ENCODE data around the gene NF1. TPM values are rescaled to one million over a fixed set of nuclear protein-coding genes. Genes with fewer than 3 reads are reported as not detected.

Gene NF1
- total RNA-seq, 1 experiment from 2014 or later, result 35.4 TPM

DNA sequence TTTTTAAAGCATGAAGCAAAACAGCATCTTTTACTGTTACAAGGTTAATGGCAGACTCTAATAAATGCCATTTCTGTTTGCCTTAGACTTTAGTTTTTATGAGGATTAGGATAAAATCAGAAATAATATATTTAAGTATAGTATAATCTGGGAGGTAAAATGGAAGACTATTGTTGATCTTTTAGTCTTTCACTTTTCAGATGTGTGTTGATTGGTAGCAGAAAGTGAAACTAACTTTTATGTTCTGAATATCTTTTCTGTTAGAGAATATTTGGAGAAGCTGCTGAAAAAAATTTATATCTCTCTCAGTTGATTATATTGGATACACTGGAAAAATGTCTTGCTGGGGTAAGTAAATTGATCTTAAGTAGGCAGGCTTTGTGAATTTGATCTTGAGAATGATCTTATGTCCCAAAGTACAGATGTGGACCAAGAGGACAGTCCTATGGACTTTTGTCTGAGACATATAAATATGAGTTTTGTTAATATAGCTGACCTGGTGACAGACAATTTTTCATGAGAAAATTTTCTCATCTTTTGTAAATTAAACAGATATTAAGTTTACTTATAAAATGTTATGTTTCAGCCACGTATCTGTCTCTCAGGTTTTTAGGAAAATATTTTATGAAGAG, 64.1 kb downstream of the NF1 start:
- peaks cover 6% of the 10 kb centered on the region for H3K36me3 Mint-ChIP-seq
- H3K4me3 Mint-ChIP-seq, result no peak overlapping the region
- H3K27me3 Mint-ChIP-seq (ENCODE audit: low read depth), result no peaks in the 10 kb centered on the region
- H3K27ac Mint-ChIP-seq, result no peak overlapping the region
- TF ChIP-seq, protein P1, sequence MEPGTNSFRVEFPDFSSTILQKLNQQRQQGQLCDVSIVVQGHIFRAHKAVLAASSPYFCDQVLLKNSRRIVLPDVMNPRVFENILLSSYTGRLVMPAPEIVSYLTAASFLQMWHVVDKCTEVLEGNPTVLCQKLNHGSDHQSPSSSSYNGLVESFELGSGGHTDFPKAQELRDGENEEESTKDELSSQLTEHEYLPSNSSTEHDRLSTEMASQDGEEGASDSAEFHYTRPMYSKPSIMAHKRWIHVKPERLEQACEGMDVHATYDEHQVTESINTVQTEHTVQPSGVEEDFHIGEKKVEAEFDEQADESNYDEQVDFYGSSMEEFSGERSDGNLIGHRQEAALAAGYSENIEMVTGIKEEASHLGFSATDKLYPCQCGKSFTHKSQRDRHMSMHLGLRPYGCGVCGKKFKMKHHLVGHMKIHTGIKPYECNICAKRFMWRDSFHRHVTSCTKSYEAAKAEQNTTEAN (CRISPR knock-in tag; IDR thresholded peaks at IDR 0.05), result no peak
- TF ChIP-seq, protein P2, sequence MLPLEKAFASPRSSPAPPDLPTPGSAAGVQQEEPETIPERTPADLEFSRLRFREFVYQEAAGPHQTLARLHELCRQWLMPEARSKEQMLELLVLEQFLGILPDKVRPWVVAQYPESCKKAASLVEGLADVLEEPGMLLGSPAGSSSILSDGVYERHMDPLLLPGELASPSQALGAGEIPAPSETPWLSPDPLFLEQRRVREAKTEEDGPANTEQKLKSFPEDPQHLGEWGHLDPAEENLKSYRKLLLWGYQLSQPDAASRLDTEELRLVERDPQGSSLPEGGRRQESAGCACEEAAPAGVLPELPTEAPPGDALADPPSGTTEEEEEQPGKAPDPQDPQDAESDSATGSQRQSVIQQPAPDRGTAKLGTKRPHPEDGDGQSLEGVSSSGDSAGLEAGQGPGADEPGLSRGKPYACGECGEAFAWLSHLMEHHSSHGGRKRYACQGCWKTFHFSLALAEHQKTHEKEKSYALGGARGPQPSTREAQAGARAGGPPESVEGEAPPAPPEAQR (CRISPR knock-in tag; IDR thresholded peaks at IDR 0.05), result no peak
- no peak for TF ChIP-seq NR2C2 (CRISPR knock-in tag; IDR thresholded peaks at IDR 0.05)
- TF ChIP-seq, protein P3, sequence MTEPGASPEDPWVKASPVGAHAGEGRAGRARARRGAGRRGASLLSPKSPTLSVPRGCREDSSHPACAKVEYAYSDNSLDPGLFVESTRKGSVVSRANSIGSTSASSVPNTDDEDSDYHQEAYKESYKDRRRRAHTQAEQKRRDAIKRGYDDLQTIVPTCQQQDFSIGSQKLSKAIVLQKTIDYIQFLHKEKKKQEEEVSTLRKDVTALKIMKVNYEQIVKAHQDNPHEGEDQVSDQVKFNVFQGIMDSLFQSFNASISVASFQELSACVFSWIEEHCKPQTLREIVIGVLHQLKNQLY (CRISPR knock-in tag; IDR thresholded peaks at IDR 0.05), result no peak
- no peak for TF ChIP-seq ZNF219 (CRISPR knock-in tag; IDR thresholded peaks at IDR 0.05; ENCODE audit: borderline replicate concordance)
- no peak for TF ChIP-seq TEAD1 (CRISPR knock-in tag; IDR thresholded peaks at IDR 0.05)
- TF ChIP-seq SOX15 (CRISPR knock-in tag; IDR thresholded peaks at IDR 0.05), result no peak
- TF ChIP-seq, protein P4, sequence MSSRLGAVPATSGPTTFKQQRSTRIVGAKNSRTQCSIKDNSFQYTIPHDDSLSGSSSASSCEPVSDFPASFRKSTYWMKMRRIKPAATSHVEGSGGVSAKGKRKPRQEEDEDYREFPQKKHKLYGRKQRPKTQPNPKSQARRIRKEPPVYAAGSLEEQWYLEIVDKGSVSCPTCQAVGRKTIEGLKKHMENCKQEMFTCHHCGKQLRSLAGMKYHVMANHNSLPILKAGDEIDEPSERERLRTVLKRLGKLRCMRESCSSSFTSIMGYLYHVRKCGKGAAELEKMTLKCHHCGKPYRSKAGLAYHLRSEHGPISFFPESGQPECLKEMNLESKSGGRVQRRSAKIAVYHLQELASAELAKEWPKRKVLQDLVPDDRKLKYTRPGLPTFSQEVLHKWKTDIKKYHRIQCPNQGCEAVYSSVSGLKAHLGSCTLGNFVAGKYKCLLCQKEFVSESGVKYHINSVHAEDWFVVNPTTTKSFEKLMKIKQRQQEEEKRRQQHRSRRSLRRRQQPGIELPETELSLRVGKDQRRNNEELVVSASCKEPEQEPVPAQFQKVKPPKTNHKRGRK (CRISPR knock-in tag; IDR thresholded peaks at IDR 0.05; ENCODE audit: borderline replicate concordance), result no peak
- TF ChIP-seq ZNF396 (CRISPR knock-in tag; IDR thresholded peaks at IDR 0.05; ENCODE audit: borderline replicate concordance), result no peak
- no peak for TF ChIP-seq RORB (CRISPR knock-in tag; IDR thresholded peaks at IDR 0.05)
- no peak for TF ChIP-seq NFYB (CRISPR knock-in tag; conservative IDR thresholded peaks at IDR 0.05; ENCODE audit: low read depth)
- CTCF ChIA-PET, result no interaction called here
- no peak for ATAC-seq
- no peaks in the 10 kb centered on the region for H3K9me3 Mint-ChIP-seq
- DNase-seq (ENCODE audit: low spot score), result no peak
- POLR2A ChIA-PET, result no interaction called here
- peaks cover 3% of the 10 kb centered on the region; the same call in 1 of the 2 replicates for H3K4me1 Mint-ChIP-seq

DNA sequence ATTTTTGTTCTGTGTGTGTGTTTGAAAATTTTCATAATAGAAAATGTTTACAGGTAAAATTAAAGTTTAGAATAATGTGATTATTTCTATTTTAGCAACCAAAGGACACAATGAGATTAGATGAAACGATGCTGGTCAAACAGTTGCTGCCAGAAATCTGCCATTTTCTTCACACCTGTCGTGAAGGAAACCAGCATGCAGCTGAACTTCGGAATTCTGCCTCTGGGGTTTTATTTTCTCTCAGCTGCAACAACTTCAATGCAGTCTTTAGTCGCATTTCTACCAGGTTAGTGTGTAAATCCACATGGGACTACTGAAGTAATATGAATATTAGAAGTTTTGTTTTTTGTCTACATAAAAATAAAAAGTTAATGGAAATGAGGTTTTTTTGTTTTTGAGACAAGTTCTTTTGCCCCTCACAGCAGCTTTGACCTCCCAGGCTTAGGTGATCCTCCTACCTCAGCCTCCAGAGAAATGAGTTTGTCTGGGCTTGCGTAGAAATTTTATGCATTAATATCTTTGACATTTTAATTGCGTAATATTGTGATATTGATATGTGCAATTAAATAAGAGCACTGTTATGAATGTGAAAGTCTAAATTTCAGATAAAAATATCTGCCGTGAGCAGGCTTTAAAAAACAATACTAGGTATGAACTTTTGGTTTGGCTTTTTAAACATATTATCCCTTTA, 68.5 kb downstream of the NF1 start:
- H3K9me3 Mint-ChIP-seq, result no peaks in the 10 kb centered on the region
- ChIA-PET POLR2A (no interaction called here), CTCF (interaction anchor here (0.6 kb wide), 1 partner anchor 339 kb away, joined by 4 read pairs; the partner anchor contains the start of gene CRLF3)
- no peak for DNase-seq (ENCODE audit: low spot score)
- no peak overlapping the region for H3K4me3 Mint-ChIP-seq
- H3K27ac Mint-ChIP-seq, result no peak overlapping the region
- no peaks in the 10 kb centered on the region; the same call in 1 of the 2 replicates for H3K36me3 Mint-ChIP-seq
- 0 out of 2 replicates have a peak, but pooled peaks cover 3% of the 10 kb centered on the region for H3K4me1 Mint-ChIP-seq
- TF ChIP-seq, protein P5, sequence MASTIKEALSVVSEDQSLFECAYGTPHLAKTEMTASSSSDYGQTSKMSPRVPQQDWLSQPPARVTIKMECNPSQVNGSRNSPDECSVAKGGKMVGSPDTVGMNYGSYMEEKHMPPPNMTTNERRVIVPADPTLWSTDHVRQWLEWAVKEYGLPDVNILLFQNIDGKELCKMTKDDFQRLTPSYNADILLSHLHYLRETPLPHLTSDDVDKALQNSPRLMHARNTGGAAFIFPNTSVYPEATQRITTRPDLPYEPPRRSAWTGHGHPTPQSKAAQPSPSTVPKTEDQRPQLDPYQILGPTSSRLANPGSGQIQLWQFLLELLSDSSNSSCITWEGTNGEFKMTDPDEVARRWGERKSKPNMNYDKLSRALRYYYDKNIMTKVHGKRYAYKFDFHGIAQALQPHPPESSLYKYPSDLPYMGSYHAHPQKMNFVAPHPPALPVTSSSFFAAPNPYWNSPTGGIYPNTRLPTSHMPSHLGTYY (CRISPR knock-in tag; IDR thresholded peaks at IDR 0.05), result no peak
- TF ChIP-seq ZBTB21 (CRISPR knock-in tag; IDR thresholded peaks at IDR 0.05; ENCODE audit: borderline replicate concordance) (no peak), CREM (CRISPR knock-in tag; IDR thresholded peaks at IDR 0.05) (no peak), KAT7 (CRISPR knock-in tag; IDR thresholded peaks at IDR 0.05; ENCODE audit: borderline replicate concordance) (no peak), GTF2I (CRISPR knock-in tag; conservative IDR thresholded peaks at IDR 0.05) (no peak), ZNF232 (CRISPR knock-in tag; IDR thresholded peaks at IDR 0.05) (no peak), EMX1 (CRISPR knock-in tag; IDR thresholded peaks at IDR 0.05) (no peak), GRHL2 (CRISPR knock-in tag; IDR thresholded peaks at IDR 0.05; ENCODE audit: insufficient replicate concordance, severe bottlenecking) (no peak), ZNF138 (CRISPR knock-in tag; conservative IDR thresholded peaks at IDR 0.05) (no peak), ZNF219 (CRISPR knock-in tag; IDR thresholded peaks at IDR 0.05; ENCODE audit: borderline replicate concordance) (no peak), ETV6 (CRISPR knock-in tag; IDR thresholded peaks at IDR 0.05) (no peak), NFYB (CRISPR knock-in tag; conservative IDR thresholded peaks at IDR 0.05; ENCODE audit: low read depth) (no peak), ATF1 (CRISPR knock-in tag; IDR thresholded peaks at IDR 0.05) (no peak), ELF4 (CRISPR knock-in tag; IDR thresholded peaks at IDR 0.05; ENCODE audit: low read depth) (no peak), ZNF121 (CRISPR knock-in tag; IDR thresholded peaks at IDR 0.05) (no peak), TP53 (CRISPR knock-in tag; IDR thresholded peaks at IDR 0.05) (no peak), FOXJ3 (CRISPR knock-in tag; IDR thresholded peaks at IDR 0.05; ENCODE audit: borderline replicate concordance) (no peak)
- TF ChIP-seq, protein P6, sequence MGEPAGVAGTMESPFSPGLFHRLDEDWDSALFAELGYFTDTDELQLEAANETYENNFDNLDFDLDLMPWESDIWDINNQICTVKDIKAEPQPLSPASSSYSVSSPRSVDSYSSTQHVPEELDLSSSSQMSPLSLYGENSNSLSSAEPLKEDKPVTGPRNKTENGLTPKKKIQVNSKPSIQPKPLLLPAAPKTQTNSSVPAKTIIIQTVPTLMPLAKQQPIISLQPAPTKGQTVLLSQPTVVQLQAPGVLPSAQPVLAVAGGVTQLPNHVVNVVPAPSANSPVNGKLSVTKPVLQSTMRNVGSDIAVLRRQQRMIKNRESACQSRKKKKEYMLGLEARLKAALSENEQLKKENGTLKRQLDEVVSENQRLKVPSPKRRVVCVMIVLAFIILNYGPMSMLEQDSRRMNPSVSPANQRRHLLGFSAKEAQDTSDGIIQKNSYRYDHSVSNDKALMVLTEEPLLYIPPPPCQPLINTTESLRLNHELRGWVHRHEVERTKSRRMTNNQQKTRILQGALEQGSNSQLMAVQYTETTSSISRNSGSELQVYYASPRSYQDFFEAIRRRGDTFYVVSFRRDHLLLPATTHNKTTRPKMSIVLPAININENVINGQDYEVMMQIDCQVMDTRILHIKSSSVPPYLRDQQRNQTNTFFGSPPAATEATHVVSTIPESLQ (CRISPR knock-in tag; IDR thresholded peaks at IDR 0.05), result no peak
- no peak for ATAC-seq
- no peaks in the 10 kb centered on the region for H3K27me3 Mint-ChIP-seq (ENCODE audit: low read depth)
